ENCODE measurements around the gene ZNF652.

DNA sequence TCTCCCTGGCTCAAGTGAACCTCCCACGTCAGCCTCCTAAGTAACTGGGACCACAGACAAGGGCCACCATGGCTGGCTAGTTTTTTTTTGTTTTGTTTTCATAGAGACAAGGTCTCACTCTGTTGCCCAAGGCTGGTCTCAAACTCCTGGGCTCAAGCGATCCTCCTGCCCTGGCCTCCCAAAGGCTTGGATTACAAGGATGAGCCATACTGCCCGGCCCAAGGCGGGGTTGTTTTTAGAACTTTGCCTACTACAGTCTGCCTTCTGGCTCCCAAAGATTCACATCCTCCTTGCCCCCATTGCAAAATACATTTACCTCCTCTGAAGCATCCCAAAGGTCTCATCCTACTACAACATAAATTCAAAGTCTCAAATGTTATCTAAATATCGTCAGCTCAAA lies 82.0 kb downstream of the ZNF652 start:
- TF ChIP-seq, protein P1, sequence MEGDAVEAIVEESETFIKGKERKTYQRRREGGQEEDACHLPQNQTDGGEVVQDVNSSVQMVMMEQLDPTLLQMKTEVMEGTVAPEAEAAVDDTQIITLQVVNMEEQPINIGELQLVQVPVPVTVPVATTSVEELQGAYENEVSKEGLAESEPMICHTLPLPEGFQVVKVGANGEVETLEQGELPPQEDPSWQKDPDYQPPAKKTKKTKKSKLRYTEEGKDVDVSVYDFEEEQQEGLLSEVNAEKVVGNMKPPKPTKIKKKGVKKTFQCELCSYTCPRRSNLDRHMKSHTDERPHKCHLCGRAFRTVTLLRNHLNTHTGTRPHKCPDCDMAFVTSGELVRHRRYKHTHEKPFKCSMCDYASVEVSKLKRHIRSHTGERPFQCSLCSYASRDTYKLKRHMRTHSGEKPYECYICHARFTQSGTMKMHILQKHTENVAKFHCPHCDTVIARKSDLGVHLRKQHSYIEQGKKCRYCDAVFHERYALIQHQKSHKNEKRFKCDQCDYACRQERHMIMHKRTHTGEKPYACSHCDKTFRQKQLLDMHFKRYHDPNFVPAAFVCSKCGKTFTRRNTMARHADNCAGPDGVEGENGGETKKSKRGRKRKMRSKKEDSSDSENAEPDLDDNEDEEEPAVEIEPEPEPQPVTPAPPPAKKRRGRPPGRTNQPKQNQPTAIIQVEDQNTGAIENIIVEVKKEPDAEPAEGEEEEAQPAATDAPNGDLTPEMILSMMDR (IDR thresholded peaks at IDR 0.05): no peak
- no peak for TF ChIP-seq POLR2AphosphoS5 (IDR thresholded peaks at IDR 0.05)
- TF ChIP-seq POLR2A (IDR thresholded peaks at IDR 0.05): no peak
